Spleen (tissue), 11 donors: ENCODE data around the gene AIF1L. TPM values are rescaled to one million over a fixed set of nuclear protein-coding genes. Genes with fewer than 3 reads are reported as not detected.

Experiments used
- DNase-seq: peaks from one replicate; pipeline ENCODE4 v3.0.0-alpha.2; 2020
- H3K27ac ChIP-seq, 8 donors: fragments of 200-600 bp; sonication (generic) in 7 of 8; 1 replicate in 4 of 8; 2 replicates in 4 of 8; pipeline versions ENCODE4 v1.5.0 to v1.8.0; 2016 to 2021; ENCODE audit warnings: inconsistent platforms in 4 of 8, mild to moderate bottlenecking in 4 of 8, moderate library complexity in 1 of 8
- H3K27me3 ChIP-seq, 7 donors: fragments of 200-600 bp; sonication (generic) in 6 of 7; replicated peaks in 1 of 7; 1 replicate in 4 of 7; 2 replicates in 3 of 7; pipeline versions ENCODE4 v1.5.0 to v1.8.0; 2016 to 2021; ENCODE audit warnings: inconsistent platforms in 3 of 7, mild to moderate bottlenecking in 1 of 7
- H3K36me3 ChIP-seq, 6 donors: fragments of 200-600 bp; sonication (generic) in 5 of 6; 1 replicate in 4 of 6; 2 replicates in 2 of 6; pipeline versions ENCODE4 v1.5.0 to v1.8.0; 2016 to 2021; ENCODE audit warnings: inconsistent platforms in 2 of 6
- H3K4me1 ChIP-seq, 6 donors: fragments of 200-600 bp; sonication (generic) in 5 of 6; 1 replicate in 3 of 6; 2 replicates in 3 of 6; pipeline versions ENCODE4 v1.5.0 to v1.8.0; 2016 to 2021; ENCODE audit warnings: inconsistent platforms in 3 of 6
- H3K4me3 ChIP-seq, 8 donors: fragments of 200-600 bp; sonication (generic) in 7 of 8; 1 replicate in 4 of 8; 2 replicates in 4 of 8; pipeline versions ENCODE4 v1.5.0 to v1.8.0; 2016 to 2021; ENCODE audit warnings: inconsistent platforms in 4 of 8, mild to moderate bottlenecking in 4 of 8, moderate library complexity in 2 of 8
- H3K9me3 ChIP-seq, 8 donors: fragments of 200-600 bp; sonication (generic) in 7 of 8; 1 replicate in 4 of 8; 2 replicates in 4 of 8; pipeline versions ENCODE4 v1.5.0 to v1.8.0; 2016 to 2021; ENCODE audit warnings: inconsistent platforms in 4 of 8
- POLR2A ChIP-seq, 3 donors: fragments of 450-650 bp; IDR thresholded peaks; one replicate each; pipeline ENCODE4 v1.5.1; 2017; ENCODE audit warnings: antibody characterized with exemption in 3 of 3, mild to moderate bottlenecking in 1 of 3
- POLR2AphosphoS5 ChIP-seq, 3 donors: sonication (generic); formaldehyde crosslinking; IDR thresholded peaks; one replicate each; pipeline ENCODE4 v1.5.1; 2017; ENCODE audit warnings: antibody characterized with exemption in 3 of 3
- WGBS, 5 donors: extraction: QIAGEN DNeasy Blood & Tissue Kit in 3 of 5; methylation state at CpG; one replicate each; pipeline versions ENCODE4 v1.1.5 to v1.1.7; 2013 to 2018; 5-methylcytosine and 5-hydroxymethylcytosine counted together
- intact Hi-C: fragments of 100-400 bp; cut with DNase I; formaldehyde crosslinking; loops from one replicate; pipeline ENCODE4 v1.15.0; 2023; ENCODE audit warnings: low total_unique reads
- polyA plus RNA-seq, 3 donors: library from polyadenylated mRNA; stranded (reverse); fragments of 200-250 nt; gene quantifications; one replicate each; pipeline ENCODE4 v1.2.1, GENCODE V29; 2013
- total RNA-seq, 7 donors: library from RNA; depleted of rRNA in 3 of 7; stranded (reverse); fragments of >200 nt in 3 of 7; fragmentation: NEBNext Ultra II Directional in 4 of 7; extraction: Animal tissue kit (Norgen Biotek cat#: 25700) in 4 of 7; gene quantifications; one replicate each; pipeline versions ENCODE4 v1.1.0 to v1.2.1, GENCODE V29; 2016 to 2021
- TF ChIP-seq, protein P1 (sequence below), 11 experiments: fragments of 200-600 bp in 7 of 11; fragments of 450-650 bp in 4 of 11; sonication (generic) in 4 of 11; IDR thresholded peaks in 8 of 11; conservative IDR thresholded peaks in 3 of 11; 1 replicate in 7 of 11; 2 replicates in 4 of 11; pipeline versions ENCODE4 v1.4.0 to v1.8.0; 2016 to 2021; ENCODE audit warnings: antibody characterized with exemption in 11 of 11, inconsistent platforms in 4 of 11, mild to moderate bottlenecking in 1 of 11
- donor health status: healthy with polysubstance abuse.
- donor health status: DM: no; HTN: no; CAD: no; lungs with moderate emphysema.
- donor health status: DM: no; HTN: no; CAD: no.
- donor health status: Bipolar disorder and iron deficiency.
- donor health status: healthy.
- donor health status: DM: no; HTN: no; CAD: no.
- donor health status: DM: yes; HTN: yes; CAD: no.

The AIF1L gene
- total and polyA plus RNA-seq, 10 donors = 47.4 to 596 (median 240) TPM

- TF ChIP-seq, protein P1, sequence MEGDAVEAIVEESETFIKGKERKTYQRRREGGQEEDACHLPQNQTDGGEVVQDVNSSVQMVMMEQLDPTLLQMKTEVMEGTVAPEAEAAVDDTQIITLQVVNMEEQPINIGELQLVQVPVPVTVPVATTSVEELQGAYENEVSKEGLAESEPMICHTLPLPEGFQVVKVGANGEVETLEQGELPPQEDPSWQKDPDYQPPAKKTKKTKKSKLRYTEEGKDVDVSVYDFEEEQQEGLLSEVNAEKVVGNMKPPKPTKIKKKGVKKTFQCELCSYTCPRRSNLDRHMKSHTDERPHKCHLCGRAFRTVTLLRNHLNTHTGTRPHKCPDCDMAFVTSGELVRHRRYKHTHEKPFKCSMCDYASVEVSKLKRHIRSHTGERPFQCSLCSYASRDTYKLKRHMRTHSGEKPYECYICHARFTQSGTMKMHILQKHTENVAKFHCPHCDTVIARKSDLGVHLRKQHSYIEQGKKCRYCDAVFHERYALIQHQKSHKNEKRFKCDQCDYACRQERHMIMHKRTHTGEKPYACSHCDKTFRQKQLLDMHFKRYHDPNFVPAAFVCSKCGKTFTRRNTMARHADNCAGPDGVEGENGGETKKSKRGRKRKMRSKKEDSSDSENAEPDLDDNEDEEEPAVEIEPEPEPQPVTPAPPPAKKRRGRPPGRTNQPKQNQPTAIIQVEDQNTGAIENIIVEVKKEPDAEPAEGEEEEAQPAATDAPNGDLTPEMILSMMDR (IDR thresholded peaks at IDR 0.05 in 8 of 11, conservative IDR thresholded peaks at IDR 0.05 in 3 of 11) = no peak
- TF ChIP-seq POLR2A (IDR thresholded peaks at IDR 0.05) (no peak), POLR2AphosphoS5 (IDR thresholded peaks at IDR 0.05) (peak; percentile 44 to 69 (median 67))
- Histone ChIP-seq H3K9me3 (no peaks in the 10 kb centered on the region), H3K27me3 (no peaks in the 10 kb centered on the region), H3K4me1 (peaks cover 0 to 62% (median 14%) of the 10 kb centered on the region in 6 donors), H3K36me3 (peaks cover 0 to 21% (median 0%) of the 10 kb centered on the region in 6 donors), H3K4me3 (no peak overlapping the region), H3K27ac (peak overlapping the region in 7 of 8 donors; percentile 32 to 69 (median 58))
- WGBS, 5 donors = 51 to 81% (median 71%) methylated on average over 23 of the region's 23 CpGs
- DNase-seq = no peak
- intact Hi-C loops = no loop called here
Measured at GRCh38 chr9:131085370-131086122, 10.8 kb upstream of the AIF1L start.

DNA sequence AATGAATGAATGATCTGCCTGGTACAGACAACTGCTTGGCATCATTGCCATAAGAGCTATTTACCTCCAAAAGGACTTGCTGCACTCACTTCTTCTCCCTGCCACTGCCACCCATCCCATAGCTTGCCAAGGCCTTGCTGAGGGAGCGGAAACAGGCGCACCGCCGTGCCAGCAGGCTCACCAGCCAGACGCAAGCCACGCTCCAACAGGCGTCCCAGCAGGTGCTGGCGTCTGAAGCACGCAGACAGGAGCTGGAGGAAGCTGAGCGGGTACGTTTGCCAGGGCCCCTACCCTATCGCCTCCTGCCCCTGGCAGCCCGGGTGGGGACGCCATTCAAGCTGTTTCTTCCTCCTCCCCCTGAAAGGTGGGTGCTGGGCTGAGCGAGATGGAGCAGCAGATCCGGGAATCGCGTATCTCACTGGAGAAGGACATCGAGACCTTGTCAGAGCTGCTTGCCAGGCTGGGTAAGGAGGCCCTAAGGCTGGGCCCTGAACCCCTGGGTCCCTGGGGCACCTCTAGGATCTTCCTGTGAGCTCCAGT lies 8.9 kb upstream of the AIF1L start:
- Histone ChIP-seq H3K27me3 (no peaks in the 10 kb centered on the region), H3K4me3 (peak overlapping the region in 1 of 8 donors; percentile 9), H3K4me1 (peaks cover 0 to 55% (median 15%) of the 10 kb centered on the region in 6 donors), H3K9me3 (no peaks in the 10 kb centered on the region), H3K27ac (peak overlapping the region in 5 of 8 donors; percentile 41 to 69 (median 60)), H3K36me3 (peaks cover 0 to 34% (median 0%) of the 10 kb centered on the region in 6 donors)
- no peak for DNase-seq
- 66 to 80% (median 79%) methylated on average over 4 to 19 of the region's 19 CpGs for WGBS, 5 donors
- peak; percentile 13 to 77 (median 73) for TF ChIP-seq POLR2AphosphoS5 (IDR thresholded peaks at IDR 0.05)
- TF ChIP-seq POLR2A (IDR thresholded peaks at IDR 0.05) = no peak
- intact Hi-C loops = no loop called here

DNA sequence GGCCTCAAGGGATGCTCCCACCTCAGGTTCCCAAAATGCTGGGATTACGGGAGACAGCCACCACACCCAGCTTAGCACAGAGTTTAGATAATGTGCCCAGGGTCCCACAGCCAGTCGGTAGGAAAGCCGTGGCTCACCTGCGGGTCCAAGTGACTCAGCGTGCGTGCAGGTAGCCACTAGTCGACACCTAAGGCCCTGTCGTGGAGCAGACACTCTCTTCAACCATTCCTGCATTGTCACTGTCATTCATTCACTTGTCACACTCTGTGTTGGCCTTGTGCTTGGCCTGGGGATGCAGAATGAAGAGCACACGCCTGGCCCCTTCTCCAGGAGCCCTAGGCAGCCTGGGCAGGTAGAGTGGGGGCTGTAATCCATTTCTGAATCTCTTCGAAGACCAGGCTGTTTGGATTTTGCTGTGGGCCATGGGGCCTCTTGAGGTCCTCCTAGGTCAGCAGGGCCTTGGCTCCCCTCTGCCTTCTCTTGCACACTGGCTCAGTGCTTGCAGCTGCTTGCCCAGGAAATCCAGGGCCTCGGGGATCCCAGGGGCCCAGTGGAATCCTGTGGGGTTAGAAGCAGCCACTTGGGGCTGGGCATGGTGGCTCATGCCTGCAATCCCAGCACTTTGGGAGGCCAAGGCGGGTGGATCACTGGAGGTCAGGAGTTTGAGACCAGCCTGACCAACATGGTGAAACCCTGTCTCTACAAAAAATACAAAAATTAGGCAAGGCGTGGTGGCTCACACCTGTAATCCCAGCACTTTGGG lies 6.1 kb upstream of the AIF1L start:
- TF ChIP-seq POLR2A (IDR thresholded peaks at IDR 0.05) = no peak
- TF ChIP-seq, protein P1 (IDR thresholded peaks at IDR 0.05 in 8 of 11, conservative IDR thresholded peaks at IDR 0.05 in 3 of 11) = no peak
- no peak for TF ChIP-seq POLR2AphosphoS5 (IDR thresholded peaks at IDR 0.05)
- peaks cover 0 to 50% (median 18%) of the 10 kb centered on the region in 6 donors for H3K4me1 ChIP-seq
- H3K27me3 ChIP-seq = peaks cover 0 to 24% (median 2%) of the 10 kb centered on the region in 7 donors
- H3K27ac ChIP-seq = no peak overlapping the region
- H3K9me3 ChIP-seq = no peaks in the 10 kb centered on the region
- no peak overlapping the region for H3K4me3 ChIP-seq
- DNase-seq = no peak
- intact Hi-C loops = no loop called here
- WGBS, 5 donors = 80 to 92% (median 88%) methylated on average over 12 to 13 of the region's 13 CpGs
- H3K36me3 ChIP-seq = peaks cover 0 to 34% (median 0%) of the 10 kb centered on the region in 6 donors

- WGBS, 5 donors = 73 to 93% (median 88%) methylated on average over 12 to 19 of the region's 19 CpGs
- TF ChIP-seq POLR2A (IDR thresholded peaks at IDR 0.05) = no peak
- no peak for TF ChIP-seq POLR2AphosphoS5 (IDR thresholded peaks at IDR 0.05)
- TF ChIP-seq, protein P1 (IDR thresholded peaks at IDR 0.05 in 8 of 11, conservative IDR thresholded peaks at IDR 0.05 in 3 of 11) = no peak
Measured at GRCh38 chr9:131091352-131091992, 4.9 kb upstream of the AIF1L start.

More at GRCh38 chr9:131091352-131091992, 4.9 kb upstream of the AIF1L start:
- intact Hi-C loops = no loop called here
- Histone ChIP-seq H3K9me3 (no peaks in the 10 kb centered on the region), H3K36me3 (peaks cover 0 to 34% (median 0%) of the 10 kb centered on the region in 6 donors), H3K4me3 (no peak overlapping the region), H3K27ac (no peak overlapping the region), H3K4me1 (peaks cover 6 to 52% (median 26%) of the 10 kb centered on the region in 6 donors), H3K27me3 (peaks cover 2 to 37% (median 12%) of the 10 kb centered on the region in 7 donors)
- DNase-seq = no peak
